Measurements from ENCODE around the gene MMP17.

Gene MMP17

DNA sequence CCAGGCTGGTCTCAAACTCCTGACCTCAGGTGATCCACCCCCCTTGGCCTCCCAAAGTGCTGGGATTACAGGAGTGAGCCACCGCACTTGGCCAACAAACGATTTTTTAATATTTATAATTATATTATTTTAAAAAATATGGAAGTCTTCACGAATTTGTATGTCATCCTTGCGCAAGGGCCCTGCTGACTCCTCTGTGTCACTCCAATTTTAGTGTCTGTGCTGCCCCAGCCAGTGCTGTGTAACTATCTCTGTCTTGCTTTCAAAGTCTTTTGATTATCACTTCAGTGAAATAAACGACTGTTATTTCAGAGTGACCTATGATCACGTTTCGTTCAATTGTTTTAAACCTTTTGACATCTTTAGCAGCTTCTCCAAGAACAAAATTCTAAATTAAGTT, 13.1 kb upstream of the MMP17 start:
- TF ChIP-seq, protein P1, sequence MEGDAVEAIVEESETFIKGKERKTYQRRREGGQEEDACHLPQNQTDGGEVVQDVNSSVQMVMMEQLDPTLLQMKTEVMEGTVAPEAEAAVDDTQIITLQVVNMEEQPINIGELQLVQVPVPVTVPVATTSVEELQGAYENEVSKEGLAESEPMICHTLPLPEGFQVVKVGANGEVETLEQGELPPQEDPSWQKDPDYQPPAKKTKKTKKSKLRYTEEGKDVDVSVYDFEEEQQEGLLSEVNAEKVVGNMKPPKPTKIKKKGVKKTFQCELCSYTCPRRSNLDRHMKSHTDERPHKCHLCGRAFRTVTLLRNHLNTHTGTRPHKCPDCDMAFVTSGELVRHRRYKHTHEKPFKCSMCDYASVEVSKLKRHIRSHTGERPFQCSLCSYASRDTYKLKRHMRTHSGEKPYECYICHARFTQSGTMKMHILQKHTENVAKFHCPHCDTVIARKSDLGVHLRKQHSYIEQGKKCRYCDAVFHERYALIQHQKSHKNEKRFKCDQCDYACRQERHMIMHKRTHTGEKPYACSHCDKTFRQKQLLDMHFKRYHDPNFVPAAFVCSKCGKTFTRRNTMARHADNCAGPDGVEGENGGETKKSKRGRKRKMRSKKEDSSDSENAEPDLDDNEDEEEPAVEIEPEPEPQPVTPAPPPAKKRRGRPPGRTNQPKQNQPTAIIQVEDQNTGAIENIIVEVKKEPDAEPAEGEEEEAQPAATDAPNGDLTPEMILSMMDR (conservative IDR thresholded peaks at IDR 0.05): no peak
- H3K27ac ChIP-seq: no peak overlapping the region

DNA sequence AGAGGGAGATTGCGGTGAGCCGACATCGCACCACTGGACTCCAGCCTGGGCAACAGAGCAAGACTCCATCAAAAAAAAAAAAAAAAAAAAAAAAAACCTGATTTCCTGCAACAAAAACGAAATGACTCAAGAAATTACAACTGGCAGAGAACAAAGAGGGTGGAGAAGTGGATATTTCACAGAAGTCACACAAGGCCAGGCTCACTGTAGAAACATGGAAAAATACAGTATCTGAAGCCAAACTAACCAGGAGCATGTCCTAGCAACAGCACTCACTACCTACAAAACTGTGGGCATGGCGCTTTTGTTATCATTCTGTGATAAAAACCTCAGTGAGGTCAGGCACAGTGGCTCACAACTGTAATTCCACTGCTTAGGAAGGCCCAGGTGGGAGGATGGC, 11.7 kb upstream of the MMP17 start:
- TF ChIP-seq, protein P1 (conservative IDR thresholded peaks at IDR 0.05): no peak

DNA sequence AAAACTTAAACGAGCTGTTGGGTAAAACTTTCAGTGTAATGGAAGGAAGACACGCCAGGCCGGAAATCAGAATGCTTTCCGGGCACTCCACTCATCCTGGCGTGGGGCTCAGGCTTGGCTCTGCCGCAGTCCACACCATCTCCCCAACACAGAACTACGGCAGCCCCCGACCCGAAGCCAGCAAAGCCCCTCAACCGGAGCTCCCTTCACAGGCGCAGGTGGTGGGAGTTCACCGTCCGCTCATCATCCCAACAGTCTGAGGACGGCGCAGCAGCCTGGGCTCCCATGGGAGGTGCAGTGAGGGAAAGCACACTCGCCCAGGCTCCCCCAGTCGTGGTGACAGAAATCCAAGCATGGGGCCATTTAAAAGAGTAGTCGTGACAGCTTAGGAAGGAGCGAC, 11.0 kb upstream of the MMP17 start:
- H3K27ac ChIP-seq: no peak overlapping the region
- TF ChIP-seq, protein P1 (conservative IDR thresholded peaks at IDR 0.05): no peak

More for the DNA sequence above, 11.7 kb upstream of the MMP17 start:
- no peak overlapping the region for H3K27ac ChIP-seq

DNA sequence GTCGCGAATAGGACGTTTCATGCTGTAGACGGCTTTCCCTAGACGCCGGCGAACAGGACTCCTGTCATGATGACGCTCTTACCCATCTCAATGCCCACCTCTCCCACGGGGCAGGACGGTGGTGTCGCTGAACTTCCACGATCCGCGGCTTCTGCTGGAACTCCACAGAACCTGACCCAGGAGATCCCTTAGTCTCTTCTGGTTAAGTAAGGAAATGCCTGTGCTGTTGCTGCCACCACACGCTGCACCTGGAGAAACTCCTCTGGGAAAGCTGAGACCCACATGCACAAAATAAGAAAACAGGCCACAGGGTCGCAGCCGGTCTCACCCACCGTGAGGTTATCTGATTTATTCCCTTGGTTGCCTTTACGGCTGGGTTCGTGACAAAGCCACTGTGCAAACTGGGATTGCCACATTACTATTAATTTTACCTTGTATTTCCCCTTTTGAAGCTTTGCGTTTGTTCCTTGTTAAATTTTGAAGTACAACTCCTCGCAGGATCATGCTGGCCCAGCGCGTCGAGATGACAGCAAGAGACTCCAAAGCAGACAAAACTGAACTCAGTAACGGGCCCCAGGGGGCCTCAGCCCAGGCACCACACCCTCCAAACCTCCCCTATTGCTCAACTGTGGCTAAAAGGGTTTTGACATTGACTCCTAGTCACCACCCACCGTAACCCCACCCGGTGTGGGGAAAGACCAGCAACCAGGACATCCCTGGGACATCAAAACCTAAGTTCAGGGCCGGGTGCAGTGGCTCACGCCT, 9.2 kb upstream of the MMP17 start:
- no peak overlapping the region for H3K27ac ChIP-seq
- TF ChIP-seq, protein P1 (conservative IDR thresholded peaks at IDR 0.05): no peak

DNA sequence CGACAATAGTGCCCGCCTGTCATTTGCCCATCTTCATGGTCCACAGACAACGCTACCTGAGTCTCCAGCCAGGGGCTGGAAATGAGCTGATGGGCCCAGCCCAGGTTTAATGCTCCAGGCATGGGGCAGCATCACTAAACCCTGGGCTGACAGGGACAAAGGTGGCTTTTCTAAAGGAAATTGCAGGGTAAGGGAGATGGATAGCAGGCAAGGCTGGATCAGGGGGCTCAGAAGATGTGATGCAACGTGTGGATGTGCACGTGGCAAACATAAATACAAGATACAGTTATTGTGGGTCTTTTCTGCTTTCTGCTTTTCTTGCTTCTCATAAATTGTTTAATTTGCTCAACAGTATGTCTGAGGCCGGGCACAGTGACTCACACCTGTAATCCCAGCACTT, 3.7 kb upstream of the MMP17 start:
- TF ChIP-seq, protein P1 (conservative IDR thresholded peaks at IDR 0.05): no peak
- H3K27ac ChIP-seq: no peak overlapping the region

DNA sequence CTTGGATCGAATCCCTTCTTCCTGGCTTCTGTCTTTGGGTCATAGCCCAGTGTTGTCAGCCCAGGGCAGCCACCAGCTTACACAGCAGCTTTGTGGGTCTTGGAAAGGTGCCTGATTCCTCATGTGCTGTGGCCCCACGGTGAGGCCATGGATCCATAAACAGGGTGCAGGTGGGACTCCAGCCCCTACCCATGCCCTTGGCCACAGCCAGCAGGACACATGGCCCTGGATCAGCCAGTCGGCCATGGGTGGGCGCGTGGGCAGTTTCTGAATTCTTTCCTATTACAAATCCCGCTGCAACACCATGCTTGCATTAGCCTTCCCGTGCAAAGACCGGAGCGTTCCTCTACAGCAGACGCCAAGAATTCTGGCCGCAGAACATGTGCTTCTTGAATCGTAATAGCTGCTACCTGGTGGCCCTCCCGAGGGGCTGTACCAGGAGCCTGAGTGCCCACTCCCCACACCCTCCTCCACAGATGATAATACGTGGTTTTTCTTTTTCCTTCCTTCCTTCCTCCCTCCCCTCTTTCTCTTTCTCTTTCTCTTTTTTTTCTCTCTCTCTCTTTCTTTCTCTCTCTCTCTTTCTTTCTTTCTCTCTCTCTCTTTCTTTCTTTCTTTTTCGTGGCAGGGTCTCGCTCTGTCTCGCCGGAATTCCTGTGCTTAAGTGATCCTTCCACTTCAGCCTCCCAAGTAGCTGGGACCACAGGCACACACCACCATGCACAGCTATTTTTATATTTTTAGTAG, 2.9 kb upstream of the MMP17 start:
- TF ChIP-seq, protein P1 (conservative IDR thresholded peaks at IDR 0.05): no peak
- H3K27ac ChIP-seq: peak overlapping the region; percentile 19; the same call in 1 of the 2 replicates

DNA sequence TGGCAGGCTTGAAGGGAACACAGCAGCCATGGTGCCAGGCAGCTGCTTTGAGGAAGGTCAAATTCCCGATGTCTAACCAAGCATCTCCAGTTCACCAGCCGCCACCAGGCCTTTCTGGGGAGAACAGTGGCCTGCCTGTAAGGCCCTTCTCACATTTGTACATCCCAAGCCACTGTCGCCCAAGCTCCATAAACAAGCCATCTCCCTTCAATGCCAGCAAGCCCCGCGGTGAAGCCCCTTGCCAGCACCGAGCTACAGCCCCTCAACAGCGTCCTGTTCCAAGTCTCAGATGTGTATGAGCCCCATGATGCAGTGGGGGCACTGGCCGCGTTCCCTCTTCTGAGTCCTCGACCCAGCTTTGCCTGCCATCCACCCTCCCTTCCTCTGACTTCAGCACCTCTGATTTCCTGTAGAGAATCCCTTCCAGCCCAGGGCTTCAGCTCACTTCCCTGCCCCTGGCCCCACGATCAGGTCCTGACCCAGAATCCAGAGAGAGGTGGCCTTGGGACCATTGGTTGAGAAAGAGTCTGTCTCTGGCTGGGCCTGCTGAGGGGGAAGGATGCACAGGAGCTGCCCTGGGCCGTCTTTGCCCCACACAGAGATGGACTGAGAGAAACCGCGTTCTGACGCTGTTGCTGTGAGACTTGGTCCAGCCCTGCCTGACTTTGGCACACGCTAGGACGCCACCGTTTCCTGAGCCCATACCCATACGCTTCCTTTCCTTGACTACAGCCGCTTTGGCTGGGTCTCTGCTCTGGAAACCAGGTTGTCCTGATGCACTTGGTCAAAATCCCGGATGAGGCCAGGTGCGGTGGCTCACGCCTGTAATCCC, 1.9 kb upstream of the MMP17 start:
- TF ChIP-seq, protein P1 (conservative IDR thresholded peaks at IDR 0.05): no peak
- H3K27ac ChIP-seq: no peak overlapping the region
